Thymus (tissue), 11 donors: ENCODE data around the gene BTC. TPM values are rescaled to one million over a fixed set of nuclear protein-coding genes. Genes with fewer than 3 reads are reported as not detected.

ENCODE experiments used
- DNase-seq, 9 donors: peaks; one replicate each; pipeline ENCODE4 v3.0.0-alpha.2; 2013; ENCODE audit warnings: low spot score in 9 of 9, low read depth in 6 of 9, missing footprints in 1 of 9
- H3K27ac ChIP-seq, 2 donors: one replicate each; pipeline ENCODE4 v1.5.1; 2013; ENCODE audit warnings: control low read depth in 1 of 2, low read depth in 1 of 2, low read length in 1 of 2, mild to moderate bottlenecking in 1 of 2, moderate library complexity in 1 of 2
- H3K27me3 ChIP-seq, 2 donors: one replicate each; pipeline ENCODE4 v1.5.1; 2013; ENCODE audit warnings: low read length in 1 of 2; ENCODE audit not compliant: control insufficient read depth in 2 of 2, insufficient read depth in 1 of 2
- H3K36me3 ChIP-seq, 2 donors: one replicate each; pipeline ENCODE4 v1.5.1; 2013; ENCODE audit warnings: low read length in 1 of 2, mild to moderate bottlenecking in 1 of 2, moderate library complexity in 1 of 2; ENCODE audit not compliant: control insufficient read depth in 2 of 2, insufficient read depth in 2 of 2
- H3K4me1 ChIP-seq, 2 donors: one replicate each; pipeline ENCODE4 v1.5.1; 2013; ENCODE audit warnings: low read length in 2 of 2; ENCODE audit not compliant: control insufficient read depth in 2 of 2, insufficient read depth in 2 of 2
- H3K4me3 ChIP-seq, 2 donors: one replicate each; pipeline ENCODE4 v1.5.1; 2013; ENCODE audit warnings: low read length in 2 of 2, control low read depth in 1 of 2, mild to moderate bottlenecking in 1 of 2
- H3K9me3 ChIP-seq, 2 donors: one replicate each; pipeline ENCODE4 v1.5.1; 2013; ENCODE audit warnings: low read length in 1 of 2, mild to moderate bottlenecking in 1 of 2; ENCODE audit not compliant: control insufficient read depth in 2 of 2, insufficient read depth in 1 of 2
- WGBS: extraction: QIAGEN DNeasy Blood & Tissue Kit; methylation state at CpG from one replicate; pipeline ENCODE4 v1.1.7; 2013; 5-methylcytosine and 5-hydroxymethylcytosine counted together
- polyA plus RNA-seq: library from polyadenylated mRNA; stranded (reverse); fragments of 200-250 nt; gene quantifications from one replicate; pipeline ENCODE4 v1.2.3, GENCODE V29; 2013
- total RNA-seq: library from RNA; stranded (reverse); fragments of 120-200 nt; gene quantifications from one replicate; pipeline ENCODE4 v1.2.4, GENCODE V29; 2013
- donor health status: healthy.

BTC gene
- total and polyA plus RNA-seq, 2 donors: 0.42 to 1.0 TPM

DNA sequence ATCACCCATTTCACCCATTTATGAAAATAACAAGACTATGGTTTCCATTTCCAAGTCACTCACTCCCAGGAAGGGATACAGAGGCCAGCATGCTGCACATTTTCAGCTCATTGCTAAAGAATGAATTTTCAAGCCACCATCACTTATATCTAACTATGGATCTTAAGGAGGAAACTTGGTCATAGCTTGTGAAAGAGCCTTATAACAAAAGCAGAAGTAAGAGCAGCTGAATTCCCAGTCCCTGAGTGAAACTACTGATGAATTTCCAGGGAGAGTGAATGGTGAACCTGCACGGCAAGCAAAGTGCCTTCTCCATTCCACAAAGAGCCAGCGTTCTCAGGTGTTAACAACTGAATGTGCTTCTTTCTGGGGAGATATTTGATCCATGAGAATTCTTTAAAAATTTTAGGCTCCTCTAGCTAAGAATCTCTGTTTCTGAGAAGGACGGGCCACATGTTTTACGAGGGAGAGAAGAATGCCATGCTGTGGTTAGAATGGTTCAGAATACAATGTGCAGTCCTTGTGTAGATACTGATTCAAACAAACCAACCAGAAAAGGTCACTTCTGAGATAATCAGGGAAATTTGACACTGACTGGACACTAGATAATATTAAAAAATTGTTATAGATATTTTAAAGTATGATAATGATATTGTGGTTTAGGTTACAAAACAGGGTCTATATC is 24.0 kb downstream of the BTC start:
- no peak for DNase-seq
- Histone ChIP-seq H3K4me1 (no peaks in the 10 kb centered on the region), H3K27ac (no peak overlapping the region), H3K9me3 (no peaks in the 10 kb centered on the region), H3K36me3 (no peaks in the 10 kb centered on the region), H3K4me3 (no peak overlapping the region), H3K27me3 (no peaks in the 10 kb centered on the region)
- WGBS: 72% methylated on average over 4 of the region's 4 CpGs

GRCh38 chr4:74768857-74769525 is 25.3 kb downstream of the BTC start:
- H3K4me1 ChIP-seq: no peaks in the 10 kb centered on the region
- H3K4me3 ChIP-seq: no peak overlapping the region
- no peaks in the 10 kb centered on the region for H3K27me3 ChIP-seq
- no peak for DNase-seq
- WGBS: 93% methylated on average over 2 of the region's 2 CpGs
- H3K9me3 ChIP-seq: no peaks in the 10 kb centered on the region
- no peak overlapping the region for H3K27ac ChIP-seq
- H3K36me3 ChIP-seq: no peaks in the 10 kb centered on the region

GRCh38 chr4:74764119-74764518 is 30.2 kb downstream of the BTC start:
- DNase-seq: no peak
- no peak overlapping the region for H3K27ac ChIP-seq
- no peaks in the 10 kb centered on the region for H3K27me3 ChIP-seq
- H3K4me3 ChIP-seq: no peak overlapping the region
- H3K9me3 ChIP-seq: no peaks in the 10 kb centered on the region
- no peaks in the 10 kb centered on the region for H3K4me1 ChIP-seq
- no peaks in the 10 kb centered on the region for H3K36me3 ChIP-seq
- WGBS: 95% methylated on average over 2 of the region's 2 CpGs

DNA sequence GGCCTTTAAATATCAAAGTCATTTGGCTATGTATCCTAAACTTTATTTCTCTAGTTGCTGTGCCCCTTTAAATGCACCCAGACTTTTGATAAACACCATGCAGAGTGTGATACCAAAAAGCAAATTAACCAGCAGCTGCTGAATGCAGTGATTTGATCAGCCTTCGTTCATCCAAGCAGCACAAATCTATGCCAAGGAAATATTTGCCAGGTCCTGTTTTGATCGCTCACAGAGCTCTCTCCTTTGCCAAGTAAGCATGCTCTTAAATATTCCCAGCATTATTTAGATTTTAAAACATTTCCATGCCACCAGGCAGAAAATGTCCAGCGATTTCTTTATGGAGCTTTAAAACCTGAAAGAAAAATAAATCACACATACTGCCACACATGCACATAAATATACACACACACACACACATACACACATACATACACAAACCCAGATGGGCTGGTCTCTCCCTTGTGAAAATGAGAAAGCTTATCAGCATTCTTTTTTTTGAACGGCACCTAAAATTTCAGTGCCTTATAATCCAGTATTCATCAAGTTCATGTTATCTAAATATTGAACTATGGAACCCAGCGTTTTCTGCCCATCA is 35.7 kb downstream of the BTC start:
- Histone ChIP-seq H3K27me3 (no peaks in the 10 kb centered on the region), H3K4me3 (no peak overlapping the region), H3K4me1 (no peaks in the 10 kb centered on the region), H3K27ac (no peak overlapping the region), H3K9me3 (no peaks in the 10 kb centered on the region), H3K36me3 (no peaks in the 10 kb centered on the region)
- 90% methylated on average over 5 of the region's 5 CpGs for WGBS
- DNase-seq: no peak

DNA sequence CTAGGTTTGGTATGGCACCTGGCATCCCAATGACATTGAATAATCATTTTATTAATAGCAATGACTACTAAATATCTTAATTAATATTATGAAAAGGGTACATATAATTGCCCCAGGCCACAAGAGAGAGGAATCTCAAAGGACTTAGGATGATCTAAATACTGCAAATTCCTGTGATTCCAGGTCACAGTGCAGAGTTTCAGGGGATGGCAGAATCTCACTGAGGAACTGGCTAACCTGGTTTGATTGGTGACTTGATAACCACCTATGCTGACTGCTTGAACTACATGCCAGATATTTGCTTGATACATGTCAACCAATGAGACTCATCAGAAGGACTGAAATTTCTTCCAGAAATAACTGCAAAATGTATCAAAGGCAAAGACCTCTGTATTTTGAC is 37.2 kb downstream of the BTC start:
- DNase-seq: no peak
- Histone ChIP-seq H3K27ac (no peak overlapping the region), H3K9me3 (no peaks in the 10 kb centered on the region), H3K4me1 (no peaks in the 10 kb centered on the region), H3K4me3 (no peak overlapping the region), H3K36me3 (no peaks in the 10 kb centered on the region), H3K27me3 (no peaks in the 10 kb centered on the region)

- Histone ChIP-seq H3K27ac (no peak overlapping the region), H3K4me1 (no peaks in the 10 kb centered on the region), H3K4me3 (no peak overlapping the region), H3K9me3 (no peaks in the 10 kb centered on the region), H3K36me3 (no peaks in the 10 kb centered on the region), H3K27me3 (no peaks in the 10 kb centered on the region)
- WGBS: 87% methylated on average over 7 of the region's 7 CpGs
- no peak for DNase-seq
Measured at GRCh38 chr4:74755486-74755885, 38.8 kb downstream of the BTC start.

DNA sequence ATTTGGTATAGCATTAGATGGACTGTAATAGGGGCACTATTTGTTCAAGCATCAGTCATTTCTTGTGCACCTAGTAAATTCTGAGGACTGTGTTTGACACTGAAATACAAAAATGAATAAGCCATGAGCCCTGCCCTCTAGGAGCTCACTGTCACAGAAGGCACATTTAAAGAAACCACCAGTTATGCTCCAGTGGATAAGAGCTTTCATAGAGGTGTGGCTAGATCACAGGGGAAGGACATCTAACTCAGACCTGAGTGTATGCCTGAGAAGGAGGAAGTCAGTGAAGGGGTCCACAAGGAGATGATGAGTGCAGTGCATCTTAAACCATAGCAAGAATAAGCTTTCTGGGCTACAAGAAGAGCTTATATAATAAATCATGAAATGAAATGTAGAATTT is 40.1 kb downstream of the BTC start:
- H3K4me1 ChIP-seq: no peaks in the 10 kb centered on the region
- H3K9me3 ChIP-seq: no peaks in the 10 kb centered on the region
- no peak for DNase-seq
- H3K27ac ChIP-seq: no peak overlapping the region
- no peaks in the 10 kb centered on the region for H3K36me3 ChIP-seq
- no peak overlapping the region for H3K4me3 ChIP-seq
- H3K27me3 ChIP-seq: no peaks in the 10 kb centered on the region

DNA sequence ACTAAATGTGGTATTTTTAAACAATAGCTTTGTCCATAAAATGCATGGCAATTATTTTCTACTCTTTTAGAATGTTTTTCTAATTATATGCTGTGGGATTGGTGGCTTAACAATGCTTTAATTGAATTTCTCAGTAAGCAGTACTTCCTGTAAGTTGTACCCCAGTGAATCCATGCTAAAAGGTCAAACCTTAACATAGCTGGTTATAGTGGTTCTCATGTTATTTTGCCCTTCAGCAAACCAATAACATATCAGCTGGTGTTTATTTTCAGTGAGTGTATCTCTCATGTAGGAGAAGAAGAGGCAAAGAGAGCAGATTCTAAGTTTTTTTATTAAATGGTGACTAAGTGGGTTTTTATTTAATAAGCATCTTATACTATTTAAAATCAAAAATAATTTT is 41.5 kb downstream of the BTC start:
- no peaks in the 10 kb centered on the region for H3K9me3 ChIP-seq
- no peak overlapping the region for H3K27ac ChIP-seq
- no peaks in the 10 kb centered on the region for H3K4me1 ChIP-seq
- no peaks in the 10 kb centered on the region for H3K27me3 ChIP-seq
- no peaks in the 10 kb centered on the region for H3K36me3 ChIP-seq
- no peak for DNase-seq
- H3K4me3 ChIP-seq: no peak overlapping the region

GRCh38 chr4:74751856-74752255 is 42.5 kb downstream of the BTC start:
- WGBS: 93% methylated on average over 1 of the region's 1 CpG
- no peak for DNase-seq
- no peak overlapping the region for H3K4me3 ChIP-seq
- no peaks in the 10 kb centered on the region for H3K4me1 ChIP-seq
- no peaks in the 10 kb centered on the region for H3K9me3 ChIP-seq
- no peak overlapping the region for H3K27ac ChIP-seq
- H3K27me3 ChIP-seq: no peaks in the 10 kb centered on the region
- no peaks in the 10 kb centered on the region for H3K36me3 ChIP-seq
